Sigmoid colon (tissue), 7 donors: ENCODE measurements around the gene TAF11L8. TPM values are rescaled to one million over a fixed set of nuclear protein-coding genes. Genes with fewer than 3 reads are reported as not detected.
"Not testable (repeated sequence)": the region's sequence is repeated elsewhere in the genome, so short reads cannot be mapped to it uniquely, and the experiment has no call there.

Experiments used
- DNase-seq: peaks from one replicate; pipeline ENCODE4 v3.0.0-alpha.2; 2019
- H3K27ac ChIP-seq, 4 donors: fragments of 200-600 bp; sonication (generic); one replicate each; pipeline ENCODE4 v1.5.1; 2016 to 2019; ENCODE audit warnings: mild to moderate bottlenecking in 1 of 4
- H3K27me3 ChIP-seq, 3 donors: fragments of 200-600 bp; sonication (generic); one replicate each; pipeline ENCODE4 v1.5.1; 2019; ENCODE audit warnings: mild to moderate bottlenecking in 1 of 3
- H3K36me3 ChIP-seq, 4 donors: fragments of 200-600 bp; sonication (generic); one replicate each; pipeline ENCODE4 v1.5.1; 2016 to 2019
- H3K4me1 ChIP-seq, 4 donors: fragments of 200-600 bp; sonication (generic); one replicate each; pipeline ENCODE4 v1.5.1; 2017 to 2019
- H3K4me3 ChIP-seq, 4 donors: fragments of 200-600 bp; sonication (generic); one replicate each; pipeline ENCODE4 v1.5.1; 2017 to 2019; ENCODE audit warnings: mild to moderate bottlenecking in 2 of 4, moderate library complexity in 1 of 4
- H3K9me3 ChIP-seq, 4 donors: fragments of 200-600 bp in 3 of 4; sonication (generic) in 3 of 4; one replicate each; pipeline versions ENCODE4 v1.5.1 to v1.6.1; 2013 to 2019
- CTCF ChIP-seq, 4 experiments: fragments of 450-650 bp in 3 of 4; fragments of 200-600 bp in 1 of 4; IDR thresholded peaks; one replicate each; pipeline ENCODE4 v1.5.1; 2016 to 2019; ENCODE audit warnings: antibody characterized with exemption in 4 of 4, mild to moderate bottlenecking in 3 of 4, moderate library complexity in 2 of 4
- EP300 ChIP-seq, 4 donors: sonication (generic); formaldehyde crosslinking; IDR thresholded peaks; one replicate each; pipeline ENCODE4 v1.6.1; 2017; ENCODE audit warnings: antibody characterized with exemption in 4 of 4
- POLR2A ChIP-seq, 2 donors: fragments of 450-650 bp; IDR thresholded peaks; one replicate each; pipeline ENCODE4 v1.6.1; 2016; ENCODE audit warnings: antibody characterized with exemption in 2 of 2, mild to moderate bottlenecking in 2 of 2, moderate library complexity in 2 of 2
- POLR2AphosphoS5 ChIP-seq, 4 donors: sonication (generic); formaldehyde crosslinking; IDR thresholded peaks; one replicate each; pipeline ENCODE4 v1.6.1; 2017; ENCODE audit warnings: antibody characterized with exemption in 4 of 4
- WGBS, 2 donors: extraction: QIAGEN DNeasy Blood & Tissue Kit; methylation state at CpG; one replicate each; pipeline ENCODE4 v1.1.7; 2013; 5-methylcytosine and 5-hydroxymethylcytosine counted together
- intact Hi-C: fragments of 100-400 bp; cut with DNase I; formaldehyde crosslinking; loops from one replicate; pipeline ENCODE4 v1.15.1; 2023
- polyA plus RNA-seq, 3 donors: library from polyadenylated mRNA; stranded (reverse); fragments of 200-250 nt; gene quantifications; one replicate each; pipeline ENCODE4 v1.2.3, GENCODE V29; 2013
- total RNA-seq, 4 donors: library from RNA; depleted of rRNA; stranded (reverse); fragments of >200 nt; gene quantifications; one replicate each; pipeline ENCODE4 v1.1.0, GENCODE V29; 2016
- donor health status: healthy with polysubstance abuse.
- donor health status: Bipolar disorder and iron deficiency.
- donor health status: healthy.

Gene TAF11L8
- total RNA-seq, result not detected
- polyA plus RNA-seq, result not detected

- H3K9me3 ChIP-seq, intact Hi-C loops, H3K27me3 ChIP-seq, H3K27ac ChIP-seq, H3K36me3 ChIP-seq, H3K4me3 ChIP-seq, DNase-seq, H3K4me1 ChIP-seq: not testable (repeated sequence)
- WGBS, 2 donors, result no CpG with 5 or more reads among the region's 16 CpGs
Observed at GRCh38 chr5:17590860-17591259, at the start of gene TAF11L8. Gene TAF11L8 (minus strand): TSS chr5:17590960.

GRCh38 chr5:17634160-17634559 lies 43.4 kb upstream of the TAF11L8 start, which contains the start of gene TAF11L14:
Gene TAF11L14 (plus strand): TSS chr5:17634460.
- no peaks in the 10 kb centered on the region for H3K4me1 ChIP-seq
- no peak within 1 kb of the TSS for H3K27ac ChIP-seq
- H3K9me3 ChIP-seq, result no peaks in the 10 kb centered on the region
- WGBS, 2 donors, result 87 to 91% methylated on average over 5 of the region's 5 CpGs
- H3K4me3 ChIP-seq, result no peak within 1 kb of the TSS
- no peak for TF ChIP-seq POLR2AphosphoS5 (IDR thresholded peaks at IDR 0.05)
- no peak for TF ChIP-seq CTCF (IDR thresholded peaks at IDR 0.05)
- TF ChIP-seq POLR2A (IDR thresholded peaks at IDR 0.05), result no peak
- no peak for TF ChIP-seq EP300 (IDR thresholded peaks at IDR 0.05)
- no peaks in the 10 kb centered on the region for H3K27me3 ChIP-seq
- intact Hi-C loops, result no loop called here
- H3K36me3 ChIP-seq, result no peaks in the 10 kb centered on the region
- no peak for DNase-seq

GRCh38 chr5:17631788-17632187 lies 41.0 kb upstream of the TAF11L8 start, which contains the start of gene TAF11L13:
Gene TAF11L13 (plus strand): TSS chr5:17632088.
- H3K4me3 ChIP-seq, intact Hi-C loops, H3K36me3 ChIP-seq, H3K27ac ChIP-seq, H3K27me3 ChIP-seq, H3K4me1 ChIP-seq, H3K9me3 ChIP-seq, DNase-seq: not testable (repeated sequence)
- 74 to 93% methylated on average over 8 to 9 of the region's 12 CpGs for WGBS, 2 donors

- DNase-seq, result no peak
- no peaks in the 10 kb centered on the region for H3K36me3 ChIP-seq
- no peaks in the 10 kb centered on the region for H3K27me3 ChIP-seq
- TF ChIP-seq POLR2AphosphoS5 (IDR thresholded peaks at IDR 0.05) (no peak), CTCF (IDR thresholded peaks at IDR 0.05) (no peak), POLR2A (IDR thresholded peaks at IDR 0.05) (no peak), EP300 (IDR thresholded peaks at IDR 0.05) (no peak)
- 82 to 94% methylated on average over 11 of the region's 11 CpGs for WGBS, 2 donors
- no peak overlapping the region for H3K4me3 ChIP-seq
- no peak overlapping the region for H3K27ac ChIP-seq
- H3K4me1 ChIP-seq, result no peaks in the 10 kb centered on the region
- intact Hi-C loops, result no loop called here
- no peaks in the 10 kb centered on the region for H3K9me3 ChIP-seq
Observed at GRCh38 chr5:17625686-17626085, 34.9 kb upstream of the TAF11L8 start.

- Histone ChIP-seq H3K4me3 (no peak overlapping the region), H3K4me1 (no peaks in the 10 kb centered on the region), H3K36me3 (no peaks in the 10 kb centered on the region), H3K9me3 (no peaks in the 10 kb centered on the region), H3K27ac (no peak overlapping the region), H3K27me3 (no peaks in the 10 kb centered on the region)
- intact Hi-C loops, result no loop called here
- no peak for DNase-seq
- TF ChIP-seq POLR2A (IDR thresholded peaks at IDR 0.05), result no peak
- no peak for TF ChIP-seq EP300 (IDR thresholded peaks at IDR 0.05)
- no peak for TF ChIP-seq CTCF (IDR thresholded peaks at IDR 0.05)
- no peak for TF ChIP-seq POLR2AphosphoS5 (IDR thresholded peaks at IDR 0.05)
- 87 to 89% methylated on average over 17 of the region's 17 CpGs for WGBS, 2 donors
Observed at GRCh38 chr5:17620627-17621026, 29.9 kb upstream of the TAF11L8 start.

- no peak for DNase-seq
- Histone ChIP-seq H3K9me3 (no peaks in the 10 kb centered on the region), H3K36me3 (no peaks in the 10 kb centered on the region), H3K4me1 (no peaks in the 10 kb centered on the region), H3K27ac (no peak overlapping the region), H3K27me3 (no peaks in the 10 kb centered on the region), H3K4me3 (no peak overlapping the region)
- TF ChIP-seq EP300 (IDR thresholded peaks at IDR 0.05) (no peak), POLR2A (IDR thresholded peaks at IDR 0.05) (no peak), CTCF (IDR thresholded peaks at IDR 0.05) (no peak), POLR2AphosphoS5 (IDR thresholded peaks at IDR 0.05) (no peak)
- WGBS, 2 donors, result 93 to 95% methylated on average over 3 of the region's 3 CpGs
- intact Hi-C loops, result no loop called here
Observed at GRCh38 chr5:17619354-17619753, 28.6 kb upstream of the TAF11L8 start.
